Measurements from ENCODE around the gene ARFGAP2.
"Not testable (repeated sequence)": the region's sequence is repeated elsewhere in the genome, so short reads cannot be mapped to it uniquely, and the experiment has no call there.

ARFGAP2 gene

DNA sequence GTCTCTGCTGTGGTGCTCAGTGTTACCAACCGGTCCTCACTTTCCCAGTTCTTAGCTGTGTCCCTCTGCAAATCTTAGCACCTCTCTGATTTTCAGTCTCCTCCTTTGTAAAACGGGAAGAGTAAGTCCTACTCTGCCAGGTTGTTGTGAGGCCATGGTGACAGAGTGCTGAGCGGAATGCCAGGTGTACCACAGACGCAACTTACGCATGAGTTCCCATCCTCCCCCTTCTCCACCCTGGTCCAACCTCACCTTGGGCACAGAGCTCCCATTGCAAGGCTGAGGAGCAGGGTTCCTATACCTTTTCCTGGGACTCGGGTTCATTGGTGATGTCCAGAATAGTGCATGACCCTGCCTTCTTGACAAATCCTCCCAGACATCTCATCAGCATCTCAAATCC, 30.8 kb upstream of the ARFGAP2 start:
- H3K36me3 ChIP-seq (ENCODE audit: insufficient read depth, low read length), result no peaks in the 10 kb centered on the region
- H3K9ac ChIP-seq (ENCODE audit: low read depth, low read length), result no peak overlapping the region
- 89% methylated on average over 6 of the region's 6 CpGs for WGBS
- no peaks in the 10 kb centered on the region for H3K27me3 ChIP-seq (ENCODE audit: insufficient read depth, low read length)
- H3K4me1 ChIP-seq (ENCODE audit: insufficient read depth, low read length), result peaks cover 7% of the 10 kb centered on the region
- H3K4me3 ChIP-seq (ENCODE audit: low read length), result no peak overlapping the region
- no peak overlapping the region for H3K27ac ChIP-seq (ENCODE audit: low read depth, low read length)
- H3K9me3 ChIP-seq (ENCODE audit: insufficient read depth, low read depth, low read length), result no peaks in the 10 kb centered on the region

DNA sequence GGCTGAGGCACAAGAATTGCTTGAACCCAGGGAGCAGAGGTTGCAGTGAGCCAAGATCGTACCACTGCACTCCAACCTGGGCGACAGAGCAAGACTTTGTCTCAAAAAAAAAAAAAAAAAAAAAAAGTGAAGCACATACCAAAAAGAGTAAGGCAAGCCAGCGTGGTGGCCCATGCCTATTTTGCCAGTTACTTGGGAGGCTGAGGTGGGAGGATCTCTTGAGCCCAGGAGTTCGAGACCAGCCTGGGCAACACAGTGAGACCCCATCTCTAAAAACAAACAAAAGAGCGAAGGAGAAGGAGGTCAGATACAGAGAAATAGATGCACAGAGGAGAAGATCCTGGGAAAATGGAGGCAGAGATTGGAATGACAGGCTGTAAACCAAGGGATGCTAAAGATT, 29.9 kb upstream of the ARFGAP2 start:
- WGBS, result 96% methylated on average over 5 of the region's 5 CpGs
- not testable (repeated sequence) for H3K27ac ChIP-seq (ENCODE audit: low read depth, low read length); H3K9ac ChIP-seq (ENCODE audit: low read depth, low read length); H3K4me3 ChIP-seq (ENCODE audit: low read length); H3K4me1 ChIP-seq (ENCODE audit: insufficient read depth, low read length); H3K36me3 ChIP-seq (ENCODE audit: insufficient read depth, low read length); H3K9me3 ChIP-seq (ENCODE audit: insufficient read depth, low read depth, low read length); H3K27me3 ChIP-seq (ENCODE audit: insufficient read depth, low read length)

DNA sequence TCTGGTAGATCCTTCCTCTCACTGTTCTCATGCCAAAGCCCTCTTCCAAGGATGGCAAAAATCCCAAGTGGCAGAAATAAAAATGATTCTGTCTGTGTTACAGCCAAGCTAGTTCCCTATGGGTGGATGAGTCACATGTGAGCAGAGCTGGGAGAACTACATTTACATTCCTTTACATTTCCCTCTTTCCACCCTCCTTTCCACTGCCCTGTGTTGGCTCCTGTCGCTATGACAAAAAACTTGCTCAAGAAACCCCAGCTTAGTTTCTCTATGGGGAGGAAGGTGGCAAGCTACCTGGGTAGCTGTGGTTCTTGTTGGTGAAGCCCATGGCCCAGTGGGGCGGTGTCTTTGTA, 27.9 kb upstream of the ARFGAP2 start:
- Histone ChIP-seq H3K4me1 (ENCODE audit: insufficient read depth, low read length) (peaks cover 7% of the 10 kb centered on the region), H3K36me3 (ENCODE audit: insufficient read depth, low read length) (no peaks in the 10 kb centered on the region), H3K4me3 (ENCODE audit: low read length) (no peak overlapping the region), H3K9ac (ENCODE audit: low read depth, low read length) (no peak overlapping the region), H3K27ac (ENCODE audit: low read depth, low read length) (peak overlapping the region; percentile 11; the same call in 1 of the 2 replicates), H3K9me3 (ENCODE audit: insufficient read depth, low read depth, low read length) (no peaks in the 10 kb centered on the region), H3K27me3 (ENCODE audit: insufficient read depth, low read length) (no peaks in the 10 kb centered on the region)
- WGBS, result 51% methylated on average over 2 of the region's 2 CpGs

DNA sequence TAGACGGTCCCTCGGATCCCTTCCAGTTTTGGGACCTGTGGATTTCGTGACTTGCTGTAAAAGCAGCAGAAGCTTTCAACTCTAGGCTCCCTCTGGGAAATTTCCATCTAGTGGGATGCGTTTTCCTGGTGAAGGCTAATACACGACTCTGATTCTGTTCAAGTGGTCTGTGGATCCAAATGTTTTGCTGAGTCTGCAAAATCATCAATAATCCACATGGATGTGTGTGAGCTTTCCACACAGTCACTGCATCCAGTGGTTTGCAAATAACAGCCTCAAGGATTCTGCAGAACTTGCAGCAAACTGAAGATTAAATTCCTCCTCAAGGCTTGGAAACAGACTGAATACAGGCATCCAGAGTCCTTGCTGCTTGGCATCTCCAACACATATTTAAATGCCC, 25.9 kb upstream of the ARFGAP2 start:
- no peak overlapping the region for H3K9ac ChIP-seq (ENCODE audit: low read depth, low read length)
- peaks cover 7% of the 10 kb centered on the region for H3K4me1 ChIP-seq (ENCODE audit: insufficient read depth, low read length)
- H3K27me3 ChIP-seq (ENCODE audit: insufficient read depth, low read length), result no peaks in the 10 kb centered on the region
- H3K27ac ChIP-seq (ENCODE audit: low read depth, low read length), result no peak overlapping the region
- 94% methylated on average over 5 of the region's 5 CpGs for WGBS
- no peak overlapping the region for H3K4me3 ChIP-seq (ENCODE audit: low read length)
- no peaks in the 10 kb centered on the region for H3K36me3 ChIP-seq (ENCODE audit: insufficient read depth, low read length)
- no peaks in the 10 kb centered on the region for H3K9me3 ChIP-seq (ENCODE audit: insufficient read depth, low read depth, low read length)

DNA sequence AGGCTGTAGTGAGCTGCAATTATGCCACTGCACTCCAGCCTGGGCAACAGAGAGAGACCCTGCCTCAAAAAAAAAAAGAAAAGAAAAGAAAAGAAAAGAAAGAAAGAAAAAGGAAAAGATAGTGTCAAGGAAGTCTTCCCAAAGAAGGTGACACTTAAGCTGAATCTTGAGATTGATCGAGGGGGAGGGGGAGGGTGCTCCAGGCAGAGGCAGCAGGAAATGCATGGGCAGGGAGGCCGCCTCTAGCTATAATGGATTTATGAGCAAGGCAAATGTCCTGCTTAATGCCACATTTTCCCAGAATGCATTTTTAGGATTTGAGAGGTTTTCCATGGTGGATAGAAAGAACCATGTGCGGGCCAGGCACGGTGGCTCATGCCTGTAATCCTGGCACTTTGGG, 24.3 kb upstream of the ARFGAP2 start:
- Histone ChIP-seq H3K36me3 (ENCODE audit: insufficient read depth, low read length) (no peaks in the 10 kb centered on the region), H3K27me3 (ENCODE audit: insufficient read depth, low read length) (no peaks in the 10 kb centered on the region), H3K4me1 (ENCODE audit: insufficient read depth, low read length) (peaks cover 7% of the 10 kb centered on the region), H3K27ac (ENCODE audit: low read depth, low read length) (no peak overlapping the region), H3K9me3 (ENCODE audit: insufficient read depth, low read depth, low read length) (no peaks in the 10 kb centered on the region), H3K4me3 (ENCODE audit: low read length) (no peak overlapping the region), H3K9ac (ENCODE audit: low read depth, low read length) (no peak overlapping the region)
- WGBS, result 91% methylated on average over 4 of the region's 4 CpGs

DNA sequence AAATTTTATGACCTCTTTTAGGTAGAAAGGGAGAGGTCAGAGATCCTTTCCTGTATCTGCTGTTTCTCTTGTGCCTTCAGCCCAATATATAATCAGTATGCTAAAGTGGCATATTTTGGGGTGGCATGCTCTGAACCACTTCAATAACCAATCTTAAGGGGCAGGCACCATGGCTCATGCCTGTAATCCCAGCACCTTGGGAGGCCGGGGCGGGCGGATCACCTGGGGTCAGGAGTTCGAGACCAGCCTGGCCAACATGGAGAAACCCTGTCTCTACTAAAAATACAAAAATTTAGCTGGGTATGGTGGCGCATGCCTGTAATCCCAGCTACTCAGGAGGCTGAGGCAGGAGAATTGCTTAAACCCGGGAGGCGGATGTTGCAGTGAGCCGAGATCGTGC, 21.5 kb upstream of the ARFGAP2 start:
- not testable (repeated sequence) for H3K9ac ChIP-seq (ENCODE audit: low read depth, low read length); H3K4me3 ChIP-seq (ENCODE audit: low read length); H3K27me3 ChIP-seq (ENCODE audit: insufficient read depth, low read length); H3K9me3 ChIP-seq (ENCODE audit: insufficient read depth, low read depth, low read length); H3K27ac ChIP-seq (ENCODE audit: low read depth, low read length); H3K36me3 ChIP-seq (ENCODE audit: insufficient read depth, low read length); H3K4me1 ChIP-seq (ENCODE audit: insufficient read depth, low read length)
- 94% methylated on average over 9 of the region's 9 CpGs for WGBS

DNA sequence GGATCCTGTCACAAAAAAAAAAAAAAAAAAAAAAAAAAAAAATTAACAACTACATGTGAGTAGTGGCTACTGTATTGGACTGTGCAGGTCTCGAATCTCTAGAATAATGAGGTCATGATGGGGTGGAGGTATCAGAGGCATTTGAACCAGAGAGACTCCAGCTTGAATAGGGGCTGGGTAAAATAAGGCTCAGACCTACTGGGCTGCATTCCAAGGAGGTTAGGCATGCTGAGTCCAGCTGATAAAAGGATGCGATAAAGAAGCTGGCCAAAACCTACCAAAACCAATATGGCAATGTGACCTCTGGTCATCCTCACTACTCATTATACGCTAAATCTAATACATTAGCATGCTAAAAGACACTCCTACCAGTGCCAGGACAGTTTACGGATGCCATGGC, 15.4 kb upstream of the ARFGAP2 start:
- Histone ChIP-seq H3K9ac (ENCODE audit: low read depth, low read length) (no peak overlapping the region), H3K27me3 (ENCODE audit: insufficient read depth, low read length) (peaks cover 14% of the 10 kb centered on the region), H3K36me3 (ENCODE audit: insufficient read depth, low read length) (no peaks in the 10 kb centered on the region), H3K4me3 (ENCODE audit: low read length) (no peak overlapping the region), H3K4me1 (ENCODE audit: insufficient read depth, low read length) (peaks cover 8% of the 10 kb centered on the region; the same call in 1 of the 2 replicates), H3K27ac (ENCODE audit: low read depth, low read length) (no peak overlapping the region), H3K9me3 (ENCODE audit: insufficient read depth, low read depth, low read length) (no peaks in the 10 kb centered on the region)
- WGBS, result 91% methylated on average over 4 of the region's 4 CpGs

DNA sequence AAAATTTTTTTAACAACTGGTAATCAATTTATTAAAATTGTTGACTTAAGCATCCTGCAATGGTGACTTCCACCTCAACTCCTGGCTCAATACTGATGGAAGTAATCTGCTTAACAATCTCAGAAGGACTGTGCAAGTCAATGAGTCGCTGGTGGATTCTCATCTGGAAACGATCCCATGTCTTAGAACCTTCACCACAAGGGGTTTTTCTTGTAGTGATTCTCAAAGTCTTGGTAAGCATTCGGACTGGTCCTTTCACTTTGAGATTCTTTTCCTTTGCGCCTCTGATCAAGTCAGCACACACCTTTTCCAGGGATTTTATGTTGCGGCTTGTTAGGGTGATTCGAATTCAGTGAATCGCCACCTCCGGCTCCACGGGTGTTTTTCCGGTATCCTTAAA, 14.5 kb upstream of the ARFGAP2 start:
- 93% methylated on average over 10 of the region's 10 CpGs for WGBS
- H3K4me1 ChIP-seq (ENCODE audit: insufficient read depth, low read length); H3K4me3 ChIP-seq (ENCODE audit: low read length); H3K9ac ChIP-seq (ENCODE audit: low read depth, low read length); H3K36me3 ChIP-seq (ENCODE audit: insufficient read depth, low read length); H3K27ac ChIP-seq (ENCODE audit: low read depth, low read length); H3K9me3 ChIP-seq (ENCODE audit: insufficient read depth, low read depth, low read length): not testable (repeated sequence)
- peaks cover 21% of the 10 kb centered on the region for H3K27me3 ChIP-seq (ENCODE audit: insufficient read depth, low read length)

DNA sequence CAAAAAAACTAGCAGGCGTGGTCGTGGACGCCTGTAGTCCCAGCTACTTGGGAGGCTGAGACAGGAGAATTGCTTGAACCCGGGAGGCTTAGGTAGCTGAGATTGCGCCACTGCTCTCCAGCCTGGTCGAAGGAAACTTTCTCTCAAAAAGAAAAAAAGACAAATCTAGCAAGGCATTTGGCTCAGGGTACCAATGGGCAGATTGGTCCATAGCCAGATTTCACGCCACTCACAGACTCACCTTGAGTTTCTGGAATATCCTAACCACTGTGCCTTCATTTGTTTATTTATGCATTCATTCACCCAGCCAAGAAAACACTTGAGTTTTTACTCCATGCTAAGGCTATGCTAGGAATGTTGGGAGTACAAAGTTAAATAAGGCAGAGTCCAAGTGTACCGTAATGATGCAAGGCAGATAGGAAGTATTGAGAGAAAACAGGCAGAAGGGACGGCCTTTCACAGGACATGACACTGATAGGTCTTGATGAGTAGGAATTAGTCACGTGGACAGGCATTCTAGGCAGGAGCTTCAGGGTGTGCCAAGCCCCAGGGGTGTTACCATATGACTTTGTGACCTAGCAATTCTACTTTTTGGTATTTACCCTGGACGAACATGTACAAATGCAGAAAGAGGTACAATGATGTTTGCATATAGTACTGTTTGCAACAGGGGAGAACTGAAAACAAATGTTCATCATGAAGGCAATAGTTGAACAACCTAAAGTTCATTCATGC, 12.6 kb upstream of the ARFGAP2 start:
- Histone ChIP-seq H3K4me1 (ENCODE audit: insufficient read depth, low read length) (peaks cover 8% of the 10 kb centered on the region; the same call in 1 of the 2 replicates), H3K9me3 (ENCODE audit: insufficient read depth, low read depth, low read length) (no peaks in the 10 kb centered on the region), H3K36me3 (ENCODE audit: insufficient read depth, low read length) (no peaks in the 10 kb centered on the region), H3K27ac (ENCODE audit: low read depth, low read length) (no peak overlapping the region), H3K27me3 (ENCODE audit: insufficient read depth, low read length) (peaks cover 21% of the 10 kb centered on the region), H3K9ac (ENCODE audit: low read depth, low read length) (no peak overlapping the region), H3K4me3 (ENCODE audit: low read length) (no peak overlapping the region)
- WGBS, result 90% methylated on average over 11 of the region's 11 CpGs

DNA sequence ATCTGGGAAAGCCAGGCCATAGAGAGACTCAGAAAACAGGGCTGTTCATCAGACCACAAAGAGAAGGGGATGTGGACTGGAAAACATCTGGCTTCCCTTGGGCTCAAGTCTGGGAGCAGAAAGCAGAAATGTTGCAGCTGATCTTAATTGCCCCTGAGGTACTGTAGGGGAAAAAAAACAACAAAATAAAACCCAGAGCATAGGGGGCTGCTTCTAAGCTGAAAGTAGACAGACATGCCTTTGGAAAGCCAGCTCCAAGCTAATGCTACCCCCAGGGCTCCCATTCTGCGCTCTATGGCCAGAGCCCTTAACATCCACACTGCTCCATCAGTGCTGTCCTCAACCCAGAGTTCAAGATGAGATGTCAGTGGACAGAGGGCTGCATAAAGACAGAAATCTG, 11.6 kb upstream of the ARFGAP2 start:
- peaks cover 21% of the 10 kb centered on the region for H3K27me3 ChIP-seq (ENCODE audit: insufficient read depth, low read length)
- H3K36me3 ChIP-seq (ENCODE audit: insufficient read depth, low read length), result no peaks in the 10 kb centered on the region
- no peak overlapping the region for H3K4me3 ChIP-seq (ENCODE audit: low read length)
- H3K9me3 ChIP-seq (ENCODE audit: insufficient read depth, low read depth, low read length), result no peaks in the 10 kb centered on the region
- 83% methylated on average over 1 of the region's 1 CpG for WGBS
- peaks cover 5% of the 10 kb centered on the region; the same call in 1 of the 2 replicates for H3K4me1 ChIP-seq (ENCODE audit: insufficient read depth, low read length)
- H3K9ac ChIP-seq (ENCODE audit: low read depth, low read length), result no peak overlapping the region
- H3K27ac ChIP-seq (ENCODE audit: low read depth, low read length), result no peak overlapping the region

DNA sequence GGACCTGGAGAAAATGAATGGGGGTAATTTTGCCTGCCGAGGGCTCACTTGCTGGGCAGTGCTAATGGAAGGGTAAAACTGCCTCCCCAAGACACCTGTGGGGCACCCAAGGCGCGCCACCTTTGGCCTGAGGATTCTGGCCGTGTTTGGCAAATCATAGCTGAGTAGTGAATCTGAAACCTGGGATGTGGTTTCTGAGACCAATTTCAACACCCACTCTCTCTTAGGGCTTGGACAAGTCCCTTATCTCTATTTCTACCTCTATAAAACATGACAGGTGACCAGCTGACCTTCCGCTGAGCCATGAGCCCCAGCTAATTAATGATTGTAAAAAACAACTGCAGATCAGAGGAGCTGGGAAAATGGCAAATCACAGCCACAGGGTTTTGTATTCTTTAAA, 11.0 kb upstream of the ARFGAP2 start:
- Histone ChIP-seq H3K27ac (ENCODE audit: low read depth, low read length) (peak overlapping the region; percentile 67; the same call in 1 of the 2 replicates), H3K9ac (ENCODE audit: low read depth, low read length) (peak overlapping the region; percentile 80), H3K9me3 (ENCODE audit: insufficient read depth, low read depth, low read length) (no peaks in the 10 kb centered on the region), H3K4me1 (ENCODE audit: insufficient read depth, low read length) (peaks cover 5% of the 10 kb centered on the region; the same call in 1 of the 2 replicates), H3K36me3 (ENCODE audit: insufficient read depth, low read length) (no peaks in the 10 kb centered on the region), H3K4me3 (ENCODE audit: low read length) (peak overlapping the region; percentile 75), H3K27me3 (ENCODE audit: insufficient read depth, low read length) (peaks cover 21% of the 10 kb centered on the region)
- WGBS, result 40% methylated on average over 5 of the region's 5 CpGs

Data from HUES64 (cell line).